ENCODE data around the gene FGFBP1.

FGFBP1 gene

GRCh38 chr4:15910155-15910940 is 28.2 kb downstream of the FGFBP1 start:
- DNase-seq: no peak

- DNase-seq: no peak
Observed at GRCh38 chr4:15907430-15907829, 31.1 kb downstream of the FGFBP1 start.

DNA sequence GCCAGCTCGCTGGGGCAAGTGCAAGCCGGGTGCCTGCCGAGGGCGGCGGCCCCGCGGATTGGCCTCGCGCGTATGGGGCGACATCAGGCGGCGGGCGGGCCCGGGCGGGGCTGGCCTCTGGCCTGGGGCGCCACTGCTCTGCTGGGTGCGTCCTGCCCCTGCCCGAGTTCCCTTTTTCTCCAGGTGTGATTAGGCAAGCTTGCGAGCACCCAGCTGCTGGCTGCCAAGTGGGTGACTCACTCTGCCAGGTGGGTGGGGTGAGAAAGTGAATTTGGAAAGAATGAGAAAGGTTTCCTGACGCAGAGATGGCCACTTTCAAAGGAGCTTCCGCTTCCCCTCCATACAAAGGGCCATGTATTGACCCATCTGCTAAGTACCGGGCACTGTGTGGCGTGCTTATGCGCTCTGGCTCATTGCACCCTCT is 32.5 kb downstream of the FGFBP1 start:
- DNase-seq: no peak

DNA sequence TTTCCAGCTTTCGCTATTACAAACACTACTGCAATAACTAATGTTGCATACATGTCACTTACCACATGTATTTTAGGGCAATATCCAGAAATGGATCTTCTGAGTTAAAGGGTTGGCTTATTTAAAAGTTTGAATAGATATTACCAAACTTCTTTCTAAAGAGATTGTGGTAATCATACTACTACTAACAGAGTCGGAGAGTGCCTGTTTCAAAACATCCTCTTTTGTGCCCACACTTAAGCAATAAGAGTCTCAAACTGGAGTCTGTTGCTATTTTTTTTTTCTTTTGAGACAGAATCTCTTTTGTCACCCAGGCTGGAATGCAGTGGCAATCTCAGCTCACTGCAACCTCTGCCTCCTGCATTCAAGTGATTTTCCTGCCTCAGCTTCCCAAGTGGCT is 35.8 kb downstream of the FGFBP1 start:
- no peak for DNase-seq

GRCh38 chr4:15901998-15902397 is 36.5 kb downstream of the FGFBP1 start:
- no peak for DNase-seq

DNA sequence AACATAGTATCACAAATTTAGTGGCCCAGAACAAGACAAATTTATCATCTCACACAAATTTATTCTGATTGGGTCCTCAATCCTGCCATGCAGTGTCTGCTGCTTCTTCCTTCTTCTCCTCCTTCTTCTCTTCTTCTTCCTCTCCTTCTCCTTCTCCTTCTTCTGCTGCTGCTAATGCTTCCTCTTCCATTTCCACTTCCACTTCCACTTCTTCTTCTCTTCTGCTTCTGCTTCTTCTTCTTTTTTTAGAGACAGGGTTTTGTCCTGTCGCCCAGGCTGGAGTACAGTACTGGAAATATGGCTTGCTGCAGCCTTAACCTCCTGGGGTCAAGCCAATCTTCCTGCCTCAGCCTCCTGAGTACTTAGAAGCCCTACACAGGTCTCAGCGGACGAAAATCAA is 37.5 kb downstream of the FGFBP1 start:
- no peak for DNase-seq

DNA sequence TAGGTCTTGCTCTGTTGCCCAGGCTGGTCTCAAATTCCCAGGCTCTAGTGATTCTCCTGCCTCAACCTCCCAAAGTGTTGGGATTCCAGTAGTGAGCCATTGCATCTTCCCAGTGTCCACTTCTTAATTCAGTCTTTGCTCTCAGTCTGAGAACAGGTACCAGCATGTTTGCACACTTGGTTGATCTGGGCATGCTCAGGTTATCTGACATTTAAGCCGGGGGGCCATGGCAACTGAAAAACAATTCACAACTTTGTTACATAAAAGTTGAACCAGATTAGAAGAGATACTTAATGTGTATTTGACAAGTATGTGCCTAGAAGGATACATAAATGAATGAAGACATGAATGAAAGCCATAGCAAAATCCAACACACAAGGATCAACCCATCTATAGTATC is 39.0 kb downstream of the FGFBP1 start:
- DNase-seq: no peak

- DNase-seq: no peak
Observed at GRCh38 chr4:15898902-15899301, 39.6 kb downstream of the FGFBP1 start.

GRCh38 chr4:15897577-15897976 is 41.0 kb downstream of the FGFBP1 start:
- no peak for DNase-seq

DNA sequence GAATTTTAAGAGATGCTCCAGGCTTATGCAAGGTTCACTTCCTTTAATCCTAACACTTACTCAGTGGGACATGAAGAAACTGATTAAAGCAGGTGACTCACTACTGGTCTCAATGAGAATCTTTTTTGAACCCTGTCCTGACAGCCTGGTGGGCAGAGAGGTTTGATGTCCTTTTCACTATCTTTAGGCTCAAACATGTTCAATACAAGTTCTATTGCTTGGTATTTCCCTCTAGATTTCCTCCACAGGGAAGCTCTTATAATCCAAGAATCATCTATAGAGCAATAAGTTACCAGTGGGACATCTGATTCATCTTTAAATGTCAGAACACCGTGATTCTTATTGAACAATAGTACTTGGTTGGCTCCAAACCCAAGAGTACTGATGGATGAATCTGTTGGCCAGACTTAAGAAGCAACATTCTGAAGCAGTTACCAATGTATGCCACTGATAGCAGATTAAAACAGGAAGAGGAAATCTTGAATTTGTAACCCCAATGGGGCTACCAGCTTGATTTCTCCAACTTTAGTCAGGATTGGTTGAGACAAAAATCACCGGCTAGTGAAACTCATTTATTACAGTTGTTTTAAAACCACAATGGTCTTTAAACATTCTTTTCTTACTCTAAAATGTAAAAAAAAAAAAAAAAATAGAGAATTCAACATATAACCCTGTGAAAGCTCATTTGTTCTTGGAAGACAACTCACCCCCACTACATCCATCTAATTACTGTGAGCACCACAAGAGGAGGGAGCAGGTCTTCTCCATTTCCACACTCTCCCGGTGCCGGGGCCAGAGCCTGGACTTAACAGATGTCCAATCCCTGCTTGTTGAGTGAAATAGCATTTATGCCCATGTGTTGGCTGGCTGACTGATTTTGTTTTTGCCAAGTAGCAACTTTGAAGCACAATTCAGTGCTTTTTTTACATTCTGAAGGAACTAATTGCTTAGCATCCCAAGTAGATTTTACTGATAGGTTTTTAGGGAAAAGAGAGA is 43.3 kb downstream of the FGFBP1 start:
- no peak for DNase-seq

GRCh38 chr4:15894393-15894792 is 44.1 kb downstream of the FGFBP1 start:
- no peak for DNase-seq

DNA sequence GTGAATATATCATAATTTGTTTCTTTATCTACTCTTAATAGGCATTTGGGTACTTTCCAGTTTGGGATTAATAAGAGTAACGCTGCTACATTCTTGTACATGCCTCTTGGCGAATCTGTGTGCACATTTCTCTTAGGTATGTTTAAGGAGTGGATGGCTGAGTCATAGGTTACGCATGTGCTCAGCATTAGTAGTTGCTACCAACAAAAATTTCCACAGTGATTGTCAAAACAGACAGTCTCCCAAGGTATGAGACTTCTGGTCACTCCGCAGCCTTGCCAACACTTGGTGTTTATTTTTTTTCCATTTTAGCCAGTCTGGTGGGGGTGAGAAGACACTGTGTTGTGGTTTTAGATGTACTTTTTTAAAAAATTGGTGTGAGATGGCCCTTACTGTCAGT is 44.6 kb downstream of the FGFBP1 start:
- no peak for DNase-seq

DNA sequence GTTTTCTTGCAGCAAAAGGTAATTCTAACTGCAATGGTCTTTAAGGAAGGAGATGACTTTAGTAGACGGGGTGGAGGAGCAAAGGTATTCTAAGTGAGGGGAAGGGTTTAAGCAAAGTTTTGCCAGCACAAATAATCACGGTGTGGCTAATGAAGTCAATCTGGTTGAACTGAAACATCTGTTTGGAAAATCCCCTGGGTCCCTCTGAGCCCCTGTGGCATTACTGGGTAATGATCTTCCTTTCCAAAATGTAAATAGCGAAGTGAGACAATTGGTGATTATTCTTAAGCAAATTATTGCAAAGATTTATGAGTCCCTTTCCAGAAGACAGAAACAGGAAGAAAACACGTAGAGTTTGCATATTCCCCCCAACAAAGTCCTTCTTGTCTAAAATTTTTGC is 47.2 kb downstream of the FGFBP1 start:
- DNase-seq: no peak

DNA sequence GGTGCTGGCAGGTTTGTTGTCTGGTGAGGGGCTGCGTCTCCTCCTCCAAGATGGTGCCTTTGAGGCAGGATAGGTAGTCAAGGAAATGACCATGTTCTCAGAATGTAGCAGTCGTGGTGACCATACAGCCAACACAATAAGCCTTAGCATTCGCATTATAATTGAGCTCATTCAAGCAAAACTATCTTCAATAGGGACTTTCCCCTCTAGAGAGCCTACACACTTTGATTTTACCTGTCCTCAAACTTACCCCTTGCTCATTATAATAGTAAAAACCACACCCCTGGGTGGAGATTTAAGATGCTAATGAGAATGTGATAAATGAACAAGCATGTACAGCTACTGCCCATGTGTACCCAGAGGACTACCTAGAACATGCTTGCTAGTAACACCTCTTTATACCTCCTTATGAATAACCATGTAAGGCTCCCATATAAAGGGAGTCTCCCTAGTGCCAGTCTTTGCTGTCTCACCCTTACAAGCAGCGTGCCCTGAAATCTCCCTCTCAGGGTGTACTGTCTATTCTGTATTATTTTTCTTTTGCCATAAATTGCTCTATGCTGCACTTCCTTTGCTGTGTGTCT is 48.2 kb downstream of the FGFBP1 start:
- DNase-seq: no peak

DNA sequence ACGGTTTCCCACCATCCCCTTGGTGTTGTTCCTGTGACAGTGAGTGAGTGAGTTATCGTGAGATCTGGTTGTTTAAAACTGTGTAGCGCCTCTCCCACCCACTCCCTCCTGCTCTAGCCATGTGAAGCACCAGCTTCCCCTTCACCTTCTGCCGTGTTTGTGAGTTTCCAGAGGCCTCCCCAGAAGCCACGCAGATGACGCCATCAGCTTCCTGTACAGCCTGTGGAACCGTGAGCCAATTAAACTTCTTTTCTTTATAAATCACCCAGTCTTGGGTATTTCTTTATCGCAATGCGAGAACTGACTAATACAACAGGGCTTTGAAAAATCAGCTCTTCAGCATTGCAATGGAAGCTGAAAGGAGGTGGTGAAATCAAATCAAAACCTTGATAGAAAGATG is 50.0 kb downstream of the FGFBP1 start:
- DNase-seq: no peak

Measured in activated naive CD4-positive, alpha-beta T cell treated with Interleukin-2 at 50 U/mL for 16 hours (primary cell).